IPS-18a (cell line): ENCODE measurements around the gene CACNA1D.

Experiments used
- H3K27ac ChIP-seq: one replicate; pipeline ENCODE4 v1.5.1; 2013; ENCODE audit warnings: low read length
- H3K27me3 ChIP-seq: one replicate; pipeline ENCODE4 v1.6.1; 2013; ENCODE audit warnings: mild to moderate bottlenecking, low read length; ENCODE audit not compliant: control insufficient read depth, insufficient read depth
- H3K36me3 ChIP-seq: one replicate; pipeline ENCODE4 v1.6.1; 2013; ENCODE audit warnings: low read depth, low read length; ENCODE audit not compliant: control insufficient read depth
- H3K4me1 ChIP-seq: one replicate; pipeline ENCODE4 v1.6.1; 2013; ENCODE audit warnings: low read depth, low read length; ENCODE audit not compliant: control insufficient read depth
- H3K4me3 ChIP-seq: one replicate; pipeline ENCODE4 v1.5.1; 2013; ENCODE audit warnings: low read length
- H3K9ac ChIP-seq: one replicate; pipeline ENCODE4 v1.6.1; 2013; ENCODE audit warnings: mild to moderate bottlenecking, low read length, moderate library complexity
- H3K9me3 ChIP-seq: one replicate; pipeline ENCODE4 v1.6.1; 2013; ENCODE audit warnings: low read depth, low read length; ENCODE audit not compliant: control insufficient read depth

Gene CACNA1D

GRCh38 chr3:53483821-53484220, 10.6 kb upstream of the CACNA1D start:
- no peak overlapping the region for H3K9ac ChIP-seq
- no peaks in the 10 kb centered on the region for H3K36me3 ChIP-seq
- H3K9me3 ChIP-seq: no peaks in the 10 kb centered on the region
- peaks cover 10% of the 10 kb centered on the region for H3K27me3 ChIP-seq
- no peaks in the 10 kb centered on the region for H3K4me1 ChIP-seq
- H3K4me3 ChIP-seq: no peak overlapping the region
- H3K27ac ChIP-seq: no peak overlapping the region

GRCh38 chr3:53484984-53485383, 9.4 kb upstream of the CACNA1D start:
- Histone ChIP-seq H3K4me1 (no peaks in the 10 kb centered on the region), H3K36me3 (no peaks in the 10 kb centered on the region), H3K4me3 (no peak overlapping the region), H3K9ac (no peak overlapping the region), H3K27me3 (peaks cover 14% of the 10 kb centered on the region), H3K9me3 (no peaks in the 10 kb centered on the region), H3K27ac (no peak overlapping the region)

- Histone ChIP-seq H3K36me3 (no peaks in the 10 kb centered on the region), H3K4me1 (no peaks in the 10 kb centered on the region)
Observed at GRCh38 chr3:53485675-53486403, 8.6 kb upstream of the CACNA1D start.

GRCh38 chr3:53486961-53487654, 7.3 kb upstream of the CACNA1D start:
- Histone ChIP-seq H3K27ac (no peak overlapping the region), H3K9ac (no peak overlapping the region), H3K27me3 (peaks cover 35% of the 10 kb centered on the region), H3K4me3 (no peak overlapping the region), H3K36me3 (no peaks in the 10 kb centered on the region), H3K9me3 (no peaks in the 10 kb centered on the region), H3K4me1 (no peaks in the 10 kb centered on the region)

More at GRCh38 chr3:53485675-53486403, 8.6 kb upstream of the CACNA1D start:
- Histone ChIP-seq H3K9ac (no peak overlapping the region), H3K27ac (no peak overlapping the region), H3K9me3 (no peaks in the 10 kb centered on the region), H3K4me3 (no peak overlapping the region), H3K27me3 (peaks cover 23% of the 10 kb centered on the region)

GRCh38 chr3:53489386-53489785, 5.0 kb upstream of the CACNA1D start:
- Histone ChIP-seq H3K4me1 (peaks cover 6% of the 10 kb centered on the region), H3K27me3 (peaks cover 54% of the 10 kb centered on the region), H3K9ac (no peak overlapping the region), H3K36me3 (no peaks in the 10 kb centered on the region), H3K4me3 (no peak overlapping the region), H3K9me3 (no peaks in the 10 kb centered on the region), H3K27ac (no peak overlapping the region)

GRCh38 chr3:53489787-53490458, 4.5 kb upstream of the CACNA1D start:
- no peak overlapping the region for H3K9ac ChIP-seq
- no peak overlapping the region for H3K27ac ChIP-seq
- no peaks in the 10 kb centered on the region for H3K9me3 ChIP-seq
- H3K4me3 ChIP-seq: no peak overlapping the region
- peaks cover 57% of the 10 kb centered on the region for H3K27me3 ChIP-seq
- peaks cover 6% of the 10 kb centered on the region for H3K4me1 ChIP-seq
- no peaks in the 10 kb centered on the region for H3K36me3 ChIP-seq

GRCh38 chr3:53490459-53490968, 3.9 kb upstream of the CACNA1D start:
- Histone ChIP-seq H3K27me3 (peaks cover 63% of the 10 kb centered on the region), H3K36me3 (no peaks in the 10 kb centered on the region), H3K9me3 (no peaks in the 10 kb centered on the region), H3K4me3 (no peak overlapping the region), H3K4me1 (peaks cover 6% of the 10 kb centered on the region), H3K27ac (no peak overlapping the region), H3K9ac (no peak overlapping the region)

- Histone ChIP-seq H3K9ac (no peak overlapping the region), H3K36me3 (no peaks in the 10 kb centered on the region), H3K27me3 (peaks cover 70% of the 10 kb centered on the region), H3K4me1 (peaks cover 9% of the 10 kb centered on the region), H3K4me3 (no peak overlapping the region), H3K9me3 (no peaks in the 10 kb centered on the region), H3K27ac (no peak overlapping the region)
Observed at GRCh38 chr3:53491276-53491675, 3.1 kb upstream of the CACNA1D start.

GRCh38 chr3:53493595-53493962, 832 bp upstream of the CACNA1D start:
- Histone ChIP-seq H3K27me3 (peaks cover 81% of the 10 kb centered on the region), H3K4me3 (peak overlapping the region; percentile 28), H3K9me3 (no peaks in the 10 kb centered on the region), H3K9ac (no peak overlapping the region), H3K4me1 (peaks cover 10% of the 10 kb centered on the region), H3K27ac (no peak overlapping the region), H3K36me3 (no peaks in the 10 kb centered on the region)

- Histone ChIP-seq H3K4me3 (peak overlapping the region; percentile 62), H3K27me3 (peaks cover 72% of the 10 kb centered on the region)
Observed at GRCh38 chr3:53495146-53495519, 722 bp downstream of the CACNA1D start.

GRCh38 chr3:53495520-53496391, 1.3 kb downstream of the CACNA1D start:
- Histone ChIP-seq H3K27ac (no peak overlapping the region), H3K4me1 (peaks cover 10% of the 10 kb centered on the region), H3K4me3 (peak overlapping the region; percentile 62), H3K27me3 (peaks cover 66% of the 10 kb centered on the region), H3K36me3 (no peaks in the 10 kb centered on the region), H3K9me3 (no peaks in the 10 kb centered on the region), H3K9ac (no peak overlapping the region)

More at GRCh38 chr3:53495146-53495519, 722 bp downstream of the CACNA1D start:
- peaks cover 10% of the 10 kb centered on the region for H3K4me1 ChIP-seq
- H3K27ac ChIP-seq: no peak overlapping the region
- no peak overlapping the region for H3K9ac ChIP-seq
- no peaks in the 10 kb centered on the region for H3K9me3 ChIP-seq
- H3K36me3 ChIP-seq: no peaks in the 10 kb centered on the region
